H9 (cell line): ENCODE measurements around the gene CABLES1. TPM values are rescaled to one million over a fixed set of nuclear protein-coding genes. Genes with fewer than 3 reads are reported as not detected.

Experiments
- DNase-seq: peaks from one replicate; pipeline ENCODE4 v3.0.0-alpha.2; 2017
- H2AFZ ChIP-seq: one replicate; pipeline ENCODE4 v1.6.1; 2013; ENCODE audit warnings: mild to moderate bottlenecking, low read length, control low read depth, moderate library complexity
- H2AK5ac ChIP-seq: 2 replicates; pipeline ENCODE4 v1.6.1; 2013; ENCODE audit warnings: low read length, control low read depth, mixed read lengths; ENCODE audit not compliant: insufficient read length
- H2BK120ac ChIP-seq: one replicate; pipeline ENCODE4 v1.6.1; 2013; ENCODE audit warnings: low read depth, mild to moderate bottlenecking, low read length, control low read depth, inconsistent platforms; ENCODE audit not compliant: poor library complexity, severe bottlenecking
- H2BK12ac ChIP-seq: 2 replicates; pipeline ENCODE4 v1.6.1; 2013; ENCODE audit warnings: low read length, control low read depth, mixed read lengths, low read depth; ENCODE audit not compliant: insufficient read length
- H2BK15ac ChIP-seq: 2 replicates; pipeline ENCODE4 v1.6.1; 2013; ENCODE audit warnings: low read depth, low read length, control low read depth
- H2BK20ac ChIP-seq: one replicate; pipeline ENCODE4 v1.6.1; 2013; ENCODE audit warnings: low read depth, mild to moderate bottlenecking, low read length, control low read depth, inconsistent platforms; ENCODE audit not compliant: poor library complexity, severe bottlenecking
- H2BK5ac ChIP-seq: 2 replicates; pipeline ENCODE4 v1.6.1; 2013; ENCODE audit warnings: low read length, control low read depth, mixed read lengths; ENCODE audit not compliant: insufficient read length
- H3K14ac ChIP-seq: 2 replicates; pipeline ENCODE4 v1.6.1; 2013; ENCODE audit warnings: low read length, control low read depth; ENCODE audit not compliant: insufficient read depth
- H3K18ac ChIP-seq: 2 replicates; pipeline ENCODE4 v1.6.1; 2013; ENCODE audit warnings: low read depth, mild to moderate bottlenecking, mixed read lengths, low read length, control low read depth; ENCODE audit not compliant: insufficient read length
- H3K23ac ChIP-seq: 2 replicates; pipeline ENCODE4 v1.6.1; 2013; ENCODE audit warnings: low read length, control low read depth, mixed read lengths, low read depth; ENCODE audit not compliant: insufficient read length
- H3K23me2 ChIP-seq: 2 replicates; pipeline ENCODE4 v1.6.1; 2013; ENCODE audit warnings: low read depth, mild to moderate bottlenecking, mixed read lengths, low read length, control low read depth; ENCODE audit not compliant: insufficient read length, poor library complexity, severe bottlenecking
- H3K27ac ChIP-seq: 2 replicates; pipeline ENCODE4 v1.5.1; 2013; ENCODE audit warnings: low read length, control low read depth, mixed read lengths, low read depth; ENCODE audit not compliant: insufficient read length
- H3K27me3 ChIP-seq: 2 replicates; pipeline ENCODE4 v1.6.1; 2013; ENCODE audit warnings: low read length, control low read depth, inconsistent platforms; ENCODE audit not compliant: insufficient read depth
- H3K4ac ChIP-seq: 2 replicates; pipeline ENCODE4 v1.6.1; 2013; ENCODE audit warnings: low read depth, mild to moderate bottlenecking, control low read depth, inconsistent platforms, low read length, moderate library complexity
- H3K4me1 ChIP-seq: 2 replicates; pipeline ENCODE4 v1.6.1; 2013; ENCODE audit warnings: low read length, control low read depth, inconsistent platforms; ENCODE audit not compliant: insufficient read depth
- H3K4me2 ChIP-seq: 2 replicates; pipeline ENCODE4 v1.6.1; 2013; ENCODE audit warnings: low read length, control low read depth, mixed read lengths; ENCODE audit not compliant: insufficient read length, insufficient read depth
- H3K56ac ChIP-seq: 2 replicates; pipeline ENCODE4 v1.6.1; 2013; ENCODE audit warnings: low read depth, mild to moderate bottlenecking, mixed read lengths, low read length, control low read depth; ENCODE audit not compliant: insufficient read length
- H3K79me1 ChIP-seq: 2 replicates; pipeline ENCODE4 v1.6.1; 2013; ENCODE audit warnings: low read depth, mild to moderate bottlenecking, moderate library complexity, low read length, control low read depth, inconsistent platforms; ENCODE audit not compliant: insufficient read depth, poor library complexity, severe bottlenecking
- H3K79me2 ChIP-seq: 2 replicates; pipeline ENCODE4 v1.6.1; 2013; ENCODE audit warnings: low read length, control low read depth, inconsistent platforms; ENCODE audit not compliant: insufficient read depth
- H3K9ac ChIP-seq: 2 replicates; pipeline ENCODE4 v1.6.1; 2013; ENCODE audit warnings: low read length, control low read depth, mixed read lengths; ENCODE audit not compliant: insufficient read length; ENCODE audit errors: extremely low read depth
- H3K9me3 ChIP-seq: one replicate; pipeline ENCODE4 v1.6.1; 2013; ENCODE audit warnings: low read depth, low read length, inconsistent platforms; ENCODE audit not compliant: control insufficient read depth
- H3T11ph ChIP-seq: one replicate; pipeline ENCODE4 v1.6.1; 2013; ENCODE audit warnings: mild to moderate bottlenecking, low read length, control low read depth, inconsistent platforms
- H4K20me1 ChIP-seq: one replicate; pipeline ENCODE4 v1.6.1; 2013; ENCODE audit not compliant: control insufficient read depth, insufficient read length, insufficient read depth
- H4K5ac ChIP-seq: 2 replicates; pipeline ENCODE4 v1.6.1; 2013; ENCODE audit warnings: low read depth, mild to moderate bottlenecking, mixed read lengths, low read length, control low read depth; ENCODE audit not compliant: insufficient read length
- H4K8ac ChIP-seq: replicated peaks from 2 replicates; pipeline ENCODE4 v1.6.1; 2013; ENCODE audit warnings: low read length, control low read depth, mixed read lengths, low read depth; ENCODE audit not compliant: insufficient read length
- H4K91ac ChIP-seq: 2 replicates; pipeline ENCODE4 v1.6.1; 2013; ENCODE audit warnings: low read depth, mild to moderate bottlenecking, moderate library complexity, mixed read lengths, low read length, control low read depth; ENCODE audit not compliant: insufficient read length
- H3K27ac Mint-ChIP-seq, 3 experiments: 2 replicates in 2 of 3; 3 replicates in 1 of 3; pipeline ENCODE4 v1.8.0; 2020 to 2021; ENCODE audit warnings: mixed read lengths in 3 of 3, mild to moderate bottlenecking in 1 of 3, moderate library complexity in 1 of 3
- H3K27me3 Mint-ChIP-seq: 2 replicates; pipeline ENCODE4 v1.8.0; 2021; ENCODE audit warnings: low read depth, mild to moderate bottlenecking, moderate library complexity, mixed read lengths
- H3K36me3 Mint-ChIP-seq, 3 experiments: 2 replicates in 2 of 3; 3 replicates in 1 of 3; pipeline ENCODE4 v1.8.0; 2020 to 2021; ENCODE audit warnings: low read depth in 3 of 3, mixed read lengths in 3 of 3; ENCODE audit not compliant: insufficient read depth in 1 of 3
- H3K4me1 Mint-ChIP-seq, 2 experiments: 2 replicates each; pipeline ENCODE4 v1.8.0; 2020; ENCODE audit warnings: mixed read lengths in 2 of 2
- H3K4me3 Mint-ChIP-seq, 2 experiments: 2 replicates in 1 of 2; 3 replicates in 1 of 2; pipeline ENCODE4 v1.8.0; 2020 to 2021; ENCODE audit warnings: mild to moderate bottlenecking in 2 of 2, mixed read lengths in 2 of 2, moderate library complexity in 1 of 2
- H3K9me3 Mint-ChIP-seq, 2 experiments: 2 replicates in 1 of 2; 3 replicates in 1 of 2; pipeline ENCODE4 v1.8.0; 2020; ENCODE audit warnings: mild to moderate bottlenecking in 2 of 2, mixed read lengths in 2 of 2, moderate library complexity in 1 of 2
- WGBS: extraction: QIAGEN DNeasy Blood & Tissue Kit; methylation state at CpG from one replicate; pipeline ENCODE4 v1.1.7; 2013; ENCODE audit warnings: missing lambda C conversion rate, low lambda C conversion rate, mixed read lengths; ENCODE audit not compliant: insufficient read length; ENCODE audit errors: extremely low coverage; 5-methylcytosine and 5-hydroxymethylcytosine counted together
- total RNA-seq: library from RNA; stranded (reverse); gene quantifications from 2 replicates; pipeline ENCODE4 v1.2.1, GENCODE V29; 2021
- TF ChIP-seq, protein P1 (sequence below): fragments of 200-600 bp; sonication (generic); conservative IDR thresholded peaks from 3 replicates; pipeline ENCODE4 v1.8.0; 2021; ENCODE audit warnings: antibody characterized with exemption, mild to moderate bottlenecking

The CABLES1 gene
- total RNA-seq, 1 experiment from 2014 or later: 27.1 TPM

DNA sequence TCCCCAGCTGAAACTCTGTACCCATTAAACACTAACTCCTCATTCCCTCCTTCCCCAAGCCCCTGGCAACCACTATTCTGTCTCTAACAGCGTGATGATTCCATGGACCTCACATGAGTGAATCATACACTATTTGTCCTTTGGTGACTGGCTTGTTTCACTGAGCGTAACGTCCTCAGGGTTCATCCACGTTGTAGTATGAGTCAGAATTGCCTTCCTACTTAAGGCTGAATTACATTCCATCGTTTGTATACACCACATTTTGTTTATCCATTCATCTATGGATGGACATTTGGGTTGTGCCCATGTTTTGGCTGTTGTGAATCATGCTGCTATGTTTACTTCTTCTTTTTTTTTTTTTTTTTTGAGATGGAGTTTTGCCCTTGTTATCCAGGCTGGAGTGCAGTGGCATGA, 19.6 kb upstream of the CABLES1 start:
- no peak overlapping the region for H2AFZ ChIP-seq
- Mint-ChIP-seq H3K27ac (no peak overlapping the region), H3K4me1 (peaks cover 12 to 15% of the 10 kb centered on the region in 2 experiments), H3K27me3 (peaks cover 7% of the 10 kb centered on the region; the same call in 1 of the 2 replicates), H3K4me3 (no peak overlapping the region), H3K9me3 (peaks cover 0 to 2% of the 10 kb centered on the region in 2 experiments; a peak in 1 of 5 replicates), H3K36me3 (peaks cover 0 to 4% (median 0%) of the 10 kb centered on the region in 3 experiments; a peak in 1 of 7 replicates)
- no peak for DNase-seq
- no peak overlapping the region for H2BK120ac ChIP-seq
- no peak overlapping the region for H2BK5ac ChIP-seq
- no peak overlapping the region for H4K91ac ChIP-seq
- no peak overlapping the region for H2AK5ac ChIP-seq
- H2BK12ac ChIP-seq: no peak overlapping the region
- no peak overlapping the region for H2BK15ac ChIP-seq
- H4K20me1 ChIP-seq: no peaks in the 10 kb centered on the region
- H3K79me1 ChIP-seq: no peaks in the 10 kb centered on the region
- no peak overlapping the region for H3T11ph ChIP-seq
- TF ChIP-seq, protein P1, sequence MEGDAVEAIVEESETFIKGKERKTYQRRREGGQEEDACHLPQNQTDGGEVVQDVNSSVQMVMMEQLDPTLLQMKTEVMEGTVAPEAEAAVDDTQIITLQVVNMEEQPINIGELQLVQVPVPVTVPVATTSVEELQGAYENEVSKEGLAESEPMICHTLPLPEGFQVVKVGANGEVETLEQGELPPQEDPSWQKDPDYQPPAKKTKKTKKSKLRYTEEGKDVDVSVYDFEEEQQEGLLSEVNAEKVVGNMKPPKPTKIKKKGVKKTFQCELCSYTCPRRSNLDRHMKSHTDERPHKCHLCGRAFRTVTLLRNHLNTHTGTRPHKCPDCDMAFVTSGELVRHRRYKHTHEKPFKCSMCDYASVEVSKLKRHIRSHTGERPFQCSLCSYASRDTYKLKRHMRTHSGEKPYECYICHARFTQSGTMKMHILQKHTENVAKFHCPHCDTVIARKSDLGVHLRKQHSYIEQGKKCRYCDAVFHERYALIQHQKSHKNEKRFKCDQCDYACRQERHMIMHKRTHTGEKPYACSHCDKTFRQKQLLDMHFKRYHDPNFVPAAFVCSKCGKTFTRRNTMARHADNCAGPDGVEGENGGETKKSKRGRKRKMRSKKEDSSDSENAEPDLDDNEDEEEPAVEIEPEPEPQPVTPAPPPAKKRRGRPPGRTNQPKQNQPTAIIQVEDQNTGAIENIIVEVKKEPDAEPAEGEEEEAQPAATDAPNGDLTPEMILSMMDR: no peak
- H4K8ac ChIP-seq: no peak overlapping the region
- no peaks in the 10 kb centered on the region for H3K23me2 ChIP-seq
- no peaks in the 10 kb centered on the region for H3K79me2 ChIP-seq
- no peak overlapping the region for H2BK20ac ChIP-seq
- H3K23ac ChIP-seq: no peak overlapping the region
- H3K9me3 ChIP-seq: no peaks in the 10 kb centered on the region
- no peaks in the 10 kb centered on the region for H3K4me1 ChIP-seq
- no CpG with 5 or more reads among the region's 5 CpGs for WGBS
- H3K27me3 ChIP-seq: no peaks in the 10 kb centered on the region
- no peak overlapping the region for H3K27ac ChIP-seq
- no peak overlapping the region for H3K56ac ChIP-seq
- no peak overlapping the region for H3K4ac ChIP-seq
- H3K18ac ChIP-seq: no peak overlapping the region
- H4K5ac ChIP-seq: no peak overlapping the region
- H3K9ac ChIP-seq: no peak overlapping the region
- H3K14ac ChIP-seq: no peak overlapping the region
- H3K4me2 ChIP-seq: no peak overlapping the region
